Stimulated activated CD8-positive, alpha-beta memory T cell treated with anti-CD3 and anti-CD28 coated beads, Interleukin-12 subunit alpha, Interleukin-12 subunit beta, amount 100 ng/mL, for 24 hours (primary cell): ENCODE data around the gene CD3G.
"Not testable (repeated sequence)": the region's sequence is repeated elsewhere in the genome, so short reads cannot be mapped to it uniquely, and the experiment has no call there.

Experiments used
- DNase-seq: peaks from one replicate; pipeline ENCODE4 v3.0.0-alpha.2; 2020; ENCODE audit errors: extremely low read depth

Gene CD3G

DNA sequence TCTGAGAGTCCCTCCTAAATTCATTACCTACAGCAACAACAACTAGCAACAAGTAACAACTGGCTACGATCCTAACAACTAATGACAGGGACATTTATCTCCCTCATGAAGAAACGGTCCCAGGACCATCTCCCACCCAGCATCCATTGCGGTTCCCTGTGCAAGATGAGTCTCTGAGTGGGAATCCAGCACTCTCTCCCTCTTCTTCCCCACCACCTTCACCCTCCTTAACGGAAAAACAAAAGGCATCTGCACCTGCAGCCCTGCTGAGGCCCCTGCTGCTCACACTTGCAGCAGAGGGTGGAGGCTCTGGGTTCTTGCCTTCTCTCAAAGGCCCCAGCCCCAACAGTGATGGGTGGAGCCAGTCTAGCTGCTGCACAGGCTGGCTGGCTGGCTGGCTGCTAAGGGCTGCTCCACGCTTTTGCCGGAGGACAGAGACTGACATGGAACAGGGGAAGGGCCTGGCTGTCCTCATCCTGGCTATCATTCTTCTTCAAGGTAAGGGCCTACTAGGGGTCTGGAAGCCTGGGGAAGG, at the start of gene CD3G:
Gene CD3G, plus strand, starts transcription at position 364 of the 535 bp plus-strand sequence. Its CDS starts 80 bp downstream, at position 444.
- DNase-seq: no peak

DNA sequence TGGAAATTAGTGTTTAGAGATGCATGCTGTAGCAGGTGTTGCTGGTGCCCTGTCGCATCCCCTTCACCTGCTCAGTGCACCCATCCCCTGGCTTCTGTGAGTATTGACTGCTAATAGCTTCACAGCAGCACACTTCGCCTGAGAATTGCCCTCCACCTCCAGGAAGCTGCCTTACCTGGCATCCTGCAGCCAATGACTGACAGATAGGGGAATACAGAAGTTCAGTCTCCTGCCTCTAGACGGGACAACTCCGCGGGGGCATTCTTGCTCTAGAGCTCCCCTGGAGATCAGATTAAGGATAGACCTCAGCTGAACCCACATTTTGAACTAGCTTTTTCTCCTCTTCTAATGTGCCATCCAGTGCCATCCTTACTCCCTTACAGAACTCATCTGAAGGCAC, 48.9 kb upstream of the CD3G start:
- DNase-seq: no peak

DNA sequence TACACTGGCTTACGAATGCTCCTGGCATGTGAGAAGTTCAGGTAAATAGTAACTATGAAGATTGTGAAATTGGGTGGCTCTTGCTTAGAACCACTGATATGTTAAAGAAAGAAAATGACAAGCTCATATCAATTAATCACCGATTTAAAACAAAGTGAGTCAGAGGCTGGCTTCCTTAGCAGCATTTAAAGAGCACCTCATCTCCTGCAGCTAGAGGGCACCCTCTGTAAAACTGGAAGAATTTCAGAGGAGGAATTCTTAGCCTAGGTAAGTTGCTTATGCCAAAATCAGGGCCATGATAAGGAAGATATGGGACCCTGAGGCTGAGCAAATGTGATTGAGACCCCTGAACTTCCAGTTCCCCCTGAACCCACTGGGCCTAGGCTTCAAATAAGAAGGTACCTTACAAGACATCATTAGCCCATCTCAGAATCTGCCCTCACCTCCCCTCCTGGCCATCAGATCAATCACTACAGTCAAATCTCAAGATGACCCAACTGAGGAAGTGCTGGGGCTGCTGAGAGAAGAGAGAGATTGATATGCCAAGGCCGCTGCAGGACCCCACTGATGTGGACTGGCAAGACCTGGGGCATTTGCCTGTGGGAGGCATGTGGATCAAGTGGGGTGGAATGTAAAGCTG, 48.2 kb upstream of the CD3G start:
- DNase-seq: no peak

DNA sequence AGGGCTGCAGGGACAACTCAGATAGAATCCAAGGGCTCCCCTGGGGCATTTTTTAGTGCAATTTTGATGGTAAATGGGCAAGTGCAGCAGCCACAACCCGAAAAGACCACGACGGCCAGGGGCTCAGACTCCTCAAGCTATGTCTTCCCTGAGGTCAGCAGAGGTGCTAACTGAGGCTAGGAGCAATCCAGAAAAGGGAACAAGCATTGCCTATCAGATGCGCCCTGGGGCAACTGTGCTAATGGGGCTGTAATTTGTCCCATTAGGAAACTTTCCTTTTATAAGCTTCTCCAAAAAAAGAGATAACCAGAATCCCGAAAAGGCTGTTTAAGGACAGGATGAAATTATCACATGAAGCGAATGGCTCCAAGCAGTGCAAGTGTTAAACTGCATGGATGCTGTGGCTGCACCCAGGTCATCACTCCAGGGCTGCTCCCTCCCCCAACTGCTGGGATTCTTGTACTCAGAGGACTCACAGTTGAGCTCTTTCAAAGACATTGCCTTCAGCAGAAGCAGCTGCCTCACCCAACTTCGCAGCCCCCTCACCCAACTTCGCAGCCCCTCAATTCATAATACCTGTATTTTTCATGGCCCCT, 42.4 kb upstream of the CD3G start:
- DNase-seq: no peak

DNA sequence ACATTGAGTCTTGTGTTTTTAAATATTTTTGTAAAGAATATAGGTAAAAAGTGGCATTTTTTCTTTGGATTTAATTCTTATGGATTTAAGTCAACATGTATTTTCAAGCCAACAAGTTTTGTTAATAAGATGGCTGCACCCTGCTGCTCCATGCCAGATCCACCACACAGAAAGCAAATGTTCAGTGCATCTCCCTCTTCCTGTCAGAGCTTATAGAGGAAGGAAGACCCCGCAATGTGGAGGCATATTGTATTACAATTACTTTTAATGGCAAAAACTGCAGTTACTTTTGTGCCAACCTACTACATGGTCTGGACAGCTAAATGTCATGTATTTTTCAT, 39.9 kb upstream of the CD3G start:
- DNase-seq: no peak

DNA sequence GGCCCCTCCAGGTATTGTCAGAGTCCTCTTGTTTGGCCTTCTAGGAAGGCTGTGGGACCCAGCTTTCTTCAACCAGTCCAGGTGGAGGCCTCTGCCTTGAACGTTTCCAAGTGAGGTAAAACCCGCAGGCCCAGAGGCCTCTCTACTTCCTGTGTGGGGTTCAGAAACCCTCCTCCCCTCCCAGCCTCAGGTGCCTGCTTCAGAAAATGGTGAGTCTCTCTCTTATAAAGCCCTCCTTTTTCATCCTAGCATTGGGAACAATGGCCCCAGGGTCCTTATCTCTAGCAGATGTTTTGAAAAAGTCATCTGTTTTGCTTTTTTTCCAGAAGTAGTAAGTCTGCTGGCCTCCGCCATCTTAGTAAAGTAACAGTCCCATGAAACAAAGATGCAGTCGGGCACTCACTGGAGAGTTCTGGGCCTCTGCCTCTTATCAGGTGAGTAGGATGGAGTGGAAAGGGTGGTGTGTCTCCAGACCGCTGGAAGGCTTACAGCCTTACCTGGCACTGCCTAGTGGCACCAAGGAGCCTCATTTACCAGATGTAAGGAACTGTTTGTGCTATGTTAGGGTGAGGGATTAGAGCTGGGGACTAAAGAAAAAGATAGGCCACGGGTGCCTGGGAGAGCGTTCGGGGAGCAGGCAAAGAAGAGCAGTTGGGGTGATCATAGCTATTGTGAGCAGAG, 39.4 kb upstream of the CD3G start, which contains the start of gene CD3E:
Gene CD3E, plus strand, starts transcription at position 163 of the 681 bp plus-strand sequence. Its CDS starts 223 bp downstream, at position 386.
- no peak for DNase-seq

DNA sequence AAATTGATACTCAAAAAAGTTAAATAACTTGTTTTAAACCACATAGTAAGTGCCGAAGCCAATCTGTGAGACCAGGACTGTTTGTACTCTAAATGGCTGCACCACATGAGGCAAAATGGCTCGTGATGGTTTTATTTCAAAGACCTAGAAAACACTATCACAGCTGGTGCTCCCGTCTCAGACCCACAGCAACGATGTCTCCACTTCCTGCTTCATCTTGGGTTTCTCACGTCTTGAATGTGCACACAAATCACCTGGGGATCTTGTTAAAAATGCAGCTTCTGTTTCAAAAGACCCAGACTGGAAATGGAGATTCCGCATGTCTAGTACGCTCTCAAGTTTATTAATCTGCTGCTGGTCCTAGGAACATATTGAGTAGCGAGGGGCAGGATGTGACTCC, 38.4 kb upstream of the CD3G start:
- DNase-seq: no peak

DNA sequence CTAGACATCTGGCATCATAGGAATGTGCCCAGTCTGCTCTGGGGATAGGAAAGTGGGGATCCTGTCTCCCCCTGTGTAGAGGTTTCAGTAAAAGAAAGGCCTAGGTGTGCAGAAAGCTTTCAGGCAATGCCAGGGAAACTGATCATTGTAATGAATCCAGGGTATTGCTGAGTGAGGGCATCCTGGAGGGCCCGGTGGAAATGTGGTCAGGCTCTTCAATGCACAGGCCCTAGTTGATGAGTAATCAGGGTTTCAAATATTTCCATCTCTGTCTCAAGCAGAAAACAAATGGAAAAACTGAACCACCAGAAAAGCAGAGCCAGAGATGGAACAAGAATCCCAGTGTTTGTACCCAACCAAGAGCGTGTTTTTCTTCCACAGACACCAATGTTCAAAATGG, 37.6 kb upstream of the CD3G start:
- DNase-seq: no peak

DNA sequence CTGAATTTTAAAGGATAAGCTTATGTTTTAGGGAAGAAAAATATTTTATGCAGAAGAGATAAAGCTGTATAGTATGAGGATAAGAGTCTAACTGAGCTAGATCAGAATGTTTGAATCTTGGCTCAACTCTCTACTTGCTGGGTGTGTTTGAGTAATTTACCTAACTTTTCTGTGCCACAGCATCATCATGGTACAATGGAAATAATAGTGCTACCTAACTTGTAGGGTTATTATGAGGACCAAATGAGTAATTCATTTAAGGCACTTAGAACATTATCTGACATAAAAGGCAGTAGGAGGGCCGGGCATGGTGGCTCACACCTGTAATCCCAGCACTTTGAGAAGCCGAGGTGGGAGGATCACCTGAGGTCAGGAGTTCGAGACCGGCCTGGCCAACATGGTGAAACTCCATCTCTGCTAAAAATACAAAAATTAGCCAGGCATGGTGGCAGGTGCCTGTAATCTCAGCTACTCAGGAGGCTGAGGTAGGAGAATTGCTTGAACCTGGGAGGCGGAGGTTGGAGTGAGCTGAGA, 35.1 kb upstream of the CD3G start:
- not testable (repeated sequence) for DNase-seq

DNA sequence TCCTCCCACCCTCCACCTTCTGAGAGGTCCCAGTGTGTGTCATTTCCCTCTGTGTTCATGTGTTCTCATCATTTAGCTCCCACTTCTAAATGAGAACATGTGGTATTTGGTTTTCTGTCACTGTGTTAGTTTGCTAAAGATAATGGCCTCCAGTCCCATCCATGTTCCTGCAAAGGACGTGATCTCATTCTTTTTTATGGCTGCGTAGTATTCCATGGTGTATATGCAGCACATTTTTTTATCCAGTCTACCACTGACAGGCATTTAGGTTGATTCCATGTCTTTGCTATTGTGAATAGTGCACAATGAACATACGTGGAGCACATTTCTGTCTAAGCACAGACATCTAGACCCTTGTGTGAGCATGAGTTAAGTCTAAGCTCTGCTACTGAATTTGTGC, 33.9 kb upstream of the CD3G start:
- DNase-seq: no peak

DNA sequence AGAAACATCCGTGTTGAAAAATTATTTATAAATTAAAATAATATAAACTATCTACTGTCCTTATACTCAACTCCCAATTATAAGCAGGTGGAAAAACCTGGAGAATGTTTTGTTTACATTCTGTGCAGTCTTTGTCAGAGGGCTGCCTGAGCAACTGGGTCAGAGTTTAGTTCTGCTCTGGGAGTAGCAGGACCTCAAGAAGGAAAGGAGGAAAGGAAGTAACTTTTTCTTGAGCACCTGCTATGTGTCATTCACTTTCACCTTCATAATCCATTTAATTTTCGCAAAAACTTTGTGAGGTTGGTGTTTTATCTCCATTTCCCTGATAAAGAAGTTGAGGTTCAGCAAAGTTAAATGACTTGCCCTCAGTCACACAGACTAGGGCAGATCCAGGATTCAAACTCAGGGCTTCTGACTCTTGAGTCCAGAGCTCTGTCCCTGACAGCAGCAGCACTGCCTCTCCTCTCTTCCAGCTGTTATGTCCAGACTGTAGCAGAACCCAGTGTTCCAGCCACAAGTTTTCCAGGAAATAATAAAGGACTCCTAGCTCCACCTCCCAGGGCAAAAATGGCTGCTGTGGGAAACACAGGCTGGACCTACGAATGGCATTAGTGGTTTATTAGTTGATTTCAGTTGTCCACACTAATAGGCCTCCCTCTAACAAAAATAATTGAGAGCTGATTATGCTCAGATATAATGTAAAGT, 33.2 kb upstream of the CD3G start:
- no peak for DNase-seq

DNA sequence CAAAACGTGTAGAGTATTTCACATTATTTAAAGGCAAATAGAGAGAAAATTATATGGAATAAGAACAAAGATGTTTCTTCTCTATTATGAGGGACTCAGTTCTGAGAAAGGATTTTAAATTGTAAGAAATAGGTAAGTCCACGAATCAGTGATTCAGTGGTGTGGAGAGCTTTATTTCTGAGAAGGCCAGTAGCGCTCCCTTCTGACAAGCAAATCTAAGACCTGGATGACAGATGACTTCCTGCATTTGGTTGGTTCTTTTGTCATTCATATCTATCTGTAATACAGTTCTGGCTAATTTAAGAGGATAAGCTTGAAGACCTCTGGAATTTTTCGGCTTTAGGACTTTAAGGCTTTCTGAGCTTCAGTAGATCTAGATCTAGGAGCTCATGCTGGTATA, 32.6 kb upstream of the CD3G start:
- no peak for DNase-seq

DNA sequence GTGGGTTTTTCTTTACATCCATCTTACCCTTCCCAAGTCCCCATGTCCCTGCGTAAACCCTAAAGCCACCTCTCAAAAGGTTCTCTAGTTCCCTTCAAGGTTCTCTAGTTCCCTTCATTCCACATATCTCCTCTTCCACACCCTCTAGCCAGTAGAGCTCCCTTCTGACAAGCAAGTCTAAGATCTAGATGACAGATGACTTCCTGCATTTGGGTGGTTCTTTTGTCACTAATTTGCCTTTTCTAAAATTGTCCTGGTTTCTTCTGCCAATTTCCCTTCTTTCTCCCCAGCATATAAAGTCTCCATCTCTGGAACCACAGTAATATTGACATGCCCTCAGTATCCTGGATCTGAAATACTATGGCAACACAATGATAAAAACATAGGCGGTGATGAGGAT, 31.8 kb upstream of the CD3G start:
- no peak for DNase-seq

DNA sequence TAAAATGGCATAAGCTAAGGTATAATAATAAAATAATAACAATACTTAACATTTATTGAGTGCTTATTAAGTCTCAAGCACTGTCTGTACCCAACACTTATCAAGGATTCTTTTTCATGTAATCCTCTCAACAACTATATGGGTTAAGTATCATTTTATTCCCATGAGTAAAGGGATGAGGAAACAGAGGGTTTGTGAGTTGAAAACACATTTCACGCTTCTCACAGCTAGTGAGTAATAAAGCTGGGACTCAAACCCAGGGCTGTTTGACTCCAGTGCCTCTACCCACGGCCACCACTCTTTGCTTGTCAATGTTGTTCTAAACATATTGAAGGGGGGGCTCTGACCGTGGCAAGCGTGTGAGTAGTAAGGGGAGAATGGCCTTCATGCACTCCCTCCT, 30.9 kb upstream of the CD3G start:
- no peak for DNase-seq

DNA sequence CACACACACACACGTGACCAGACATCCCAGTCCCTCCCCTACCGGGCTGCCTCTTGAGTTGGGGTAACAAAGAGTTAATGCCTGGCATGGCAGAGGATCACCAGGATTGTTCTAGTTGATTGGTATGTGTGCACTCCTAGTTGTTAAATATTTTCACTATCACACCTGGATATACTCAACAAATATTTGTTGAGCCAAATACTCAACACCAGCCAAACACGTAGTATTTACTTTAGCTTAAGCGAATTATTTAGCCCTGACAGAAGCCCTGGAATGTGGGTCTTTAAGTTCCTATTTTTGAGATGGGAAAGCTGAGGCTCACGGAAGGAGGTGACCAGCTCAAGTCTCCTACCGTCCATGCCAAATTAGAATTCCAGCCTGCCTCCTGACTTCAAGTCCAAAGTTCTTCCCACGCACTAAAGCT, 29.1 kb upstream of the CD3G start:
- no peak for DNase-seq

DNA sequence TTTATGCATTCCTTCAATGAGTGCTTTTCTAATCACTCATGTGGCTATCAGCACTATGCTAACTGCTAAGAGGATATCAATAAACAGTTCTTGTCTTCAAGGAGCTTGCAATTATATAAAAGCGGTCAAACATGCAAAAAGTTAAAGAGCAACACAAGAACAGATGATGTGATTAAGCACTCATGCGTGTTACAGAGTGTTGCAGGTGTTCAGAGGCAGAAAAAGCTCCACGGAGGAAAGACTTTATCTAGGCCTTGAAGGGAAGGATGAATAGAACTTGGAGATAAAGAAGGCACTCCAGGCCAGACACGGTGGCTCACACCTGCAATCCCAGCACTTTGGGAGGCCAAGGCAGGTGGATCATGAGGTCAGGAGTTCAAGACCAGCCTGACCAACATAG, 26.0 kb upstream of the CD3G start:
- DNase-seq: no peak

DNA sequence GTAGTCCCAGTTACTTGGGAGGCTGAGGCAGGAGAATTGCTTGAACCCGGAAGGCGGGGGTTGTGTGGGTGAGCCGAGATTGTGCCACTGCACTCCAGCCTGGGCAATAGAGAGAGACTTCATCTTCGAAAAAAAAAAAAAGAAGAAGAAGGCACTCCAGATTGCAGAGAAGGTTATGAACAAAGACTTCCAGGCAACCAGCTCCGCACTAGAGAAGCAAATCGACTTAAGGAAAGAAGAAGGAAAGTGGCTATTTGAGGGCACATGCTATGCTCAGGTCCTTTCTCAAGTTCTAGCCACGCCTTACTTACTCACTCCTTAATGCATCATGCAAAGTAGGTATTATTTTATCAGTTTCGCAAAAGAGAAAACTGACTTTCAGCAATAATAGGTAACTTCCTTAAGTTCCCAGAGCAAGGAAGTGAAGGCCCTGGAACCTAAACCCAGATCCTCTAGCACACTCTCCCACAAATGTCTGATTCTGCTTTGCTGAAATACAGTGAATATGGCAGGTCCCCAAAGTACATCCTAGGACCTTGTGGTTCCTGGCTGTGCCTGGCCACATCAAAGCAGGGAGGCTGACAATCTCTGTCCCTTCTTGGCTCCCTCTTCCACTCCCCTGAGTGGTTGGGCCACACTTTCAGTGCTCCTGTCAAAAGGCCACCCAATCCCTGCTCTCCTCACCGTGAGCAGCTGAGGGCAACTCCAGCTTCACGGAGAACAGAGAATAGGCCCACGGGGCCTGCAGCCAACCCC, 25.4 kb upstream of the CD3G start:
- DNase-seq: no peak

DNA sequence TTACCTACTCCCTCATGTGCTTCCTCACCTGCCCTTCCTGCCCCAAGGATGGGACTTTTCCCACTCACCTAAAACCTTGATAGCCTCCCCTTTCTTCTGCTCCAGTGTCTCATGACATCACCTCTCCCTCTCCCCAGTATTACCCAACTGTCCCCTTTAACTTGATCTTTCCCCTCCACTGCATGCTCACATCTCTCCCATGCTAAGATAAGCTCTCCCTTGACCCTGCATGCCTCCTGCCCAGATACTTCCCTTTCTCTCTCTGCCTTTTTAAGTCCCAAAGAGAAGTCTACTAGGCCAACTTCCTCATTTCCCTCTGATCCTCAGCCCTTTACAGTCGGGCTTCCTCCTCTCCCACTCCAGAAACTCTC, 24.8 kb upstream of the CD3G start:
- no peak for DNase-seq

DNA sequence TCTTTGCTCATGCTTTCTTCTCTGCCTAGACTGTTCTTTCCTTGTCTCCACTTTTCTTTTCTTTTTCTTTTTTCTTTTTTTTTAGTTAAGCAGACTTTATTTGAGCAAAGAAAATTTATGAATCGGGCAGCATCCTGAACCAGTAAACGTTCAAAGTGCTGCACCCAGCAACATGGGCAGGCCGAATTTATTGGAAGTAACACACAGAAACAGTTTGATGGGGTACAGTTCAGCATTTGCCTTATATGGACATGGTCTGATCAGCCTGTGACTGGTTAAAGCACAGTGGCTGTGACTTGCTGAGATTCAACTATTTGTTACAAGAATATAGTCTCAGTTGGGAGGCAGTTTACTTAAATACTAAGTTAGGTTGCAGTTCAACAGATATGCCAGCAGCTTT, 23.6 kb upstream of the CD3G start:
- no peak for DNase-seq

DNA sequence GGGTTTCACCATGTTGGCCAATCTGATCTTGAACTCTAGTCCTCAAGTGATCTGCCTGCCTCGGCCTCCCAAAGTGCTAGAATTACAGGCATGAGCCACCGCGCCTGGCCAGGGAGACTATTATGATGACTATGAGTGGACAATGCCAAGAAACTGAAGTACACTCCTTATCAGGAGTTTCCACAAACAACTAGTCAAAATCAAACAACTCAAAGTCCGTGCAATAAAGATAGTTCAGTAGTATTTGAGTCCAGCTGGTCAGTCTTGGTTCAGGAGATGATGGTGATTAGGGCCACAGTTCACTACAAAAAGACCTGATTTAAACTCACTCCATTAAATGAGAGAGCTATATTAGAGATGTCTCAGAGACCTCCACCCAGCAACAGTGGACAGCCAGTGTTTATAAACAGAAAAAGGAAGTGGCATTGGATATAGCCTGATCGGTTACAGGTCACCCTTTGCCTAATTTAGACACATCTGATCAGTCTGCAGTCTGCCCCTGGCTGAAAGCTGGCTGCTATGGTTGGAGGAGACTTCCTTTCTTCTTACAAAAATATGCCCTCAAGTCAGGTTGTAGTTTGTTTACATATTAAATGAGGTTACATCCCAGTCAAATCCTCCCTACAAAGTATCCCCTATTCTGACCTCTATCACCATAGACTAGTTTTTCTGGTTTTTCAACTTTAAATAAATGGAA, 22.6 kb upstream of the CD3G start:
- no peak for DNase-seq

DNA sequence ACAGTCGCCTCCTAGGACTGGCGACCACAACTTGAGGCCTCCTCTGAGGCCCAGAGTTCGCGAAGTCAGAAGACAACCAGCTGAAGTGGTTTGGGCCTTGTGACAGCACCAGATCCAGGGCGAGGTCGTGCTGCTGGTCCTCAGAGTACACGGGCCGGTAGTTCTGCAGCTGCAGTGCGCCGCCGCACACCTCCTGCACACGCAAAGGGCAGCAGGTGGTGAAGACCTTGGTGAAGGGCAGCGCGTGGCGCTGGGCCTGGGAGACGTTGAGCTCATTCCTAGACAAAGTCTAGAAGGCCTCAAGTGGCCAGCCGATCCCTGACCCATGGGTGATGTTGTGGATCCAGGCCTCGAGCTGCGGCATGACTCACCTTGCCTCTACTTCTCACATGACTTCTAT, 21.4 kb upstream of the CD3G start:
- DNase-seq: no peak
